Measurements from ENCODE around the gene LECT2.

GRCh38 chr5:135944967-135945560, 9.7 kb downstream of the LECT2 start:
- TF ChIP-seq YY1 (IDR thresholded peaks at IDR 0.05; ENCODE audit: insufficient read depth, insufficient read length) (no peak), ZNF274 (IDR thresholded peaks at IDR 0.05; ENCODE audit: low read depth, low read length) (no peak)

Measured in NT2/D1 (cell line).